ENCODE results near the gene SMAP2.

SMAP2 gene

DNA sequence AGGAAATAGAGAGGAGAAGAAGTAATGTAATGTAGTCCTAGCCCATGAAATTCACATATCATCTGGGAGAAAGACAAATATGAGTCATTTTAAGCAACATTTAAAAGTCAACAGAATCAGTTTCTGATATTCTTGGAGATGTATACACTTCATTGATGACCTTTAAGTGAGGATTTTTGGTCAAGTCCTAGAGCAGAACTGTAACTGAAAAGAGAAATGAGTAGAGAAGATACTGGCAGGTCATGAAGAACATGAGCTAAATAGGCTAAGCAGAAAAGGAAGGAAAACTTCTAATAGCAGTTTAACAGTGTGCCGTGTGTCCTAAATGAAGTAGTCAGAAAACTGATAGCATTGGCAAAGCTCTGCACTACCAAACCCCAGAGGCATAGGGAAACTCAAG lies 81.3 kb downstream of the SMAP2 start:
- TF ChIP-seq, protein P1, sequence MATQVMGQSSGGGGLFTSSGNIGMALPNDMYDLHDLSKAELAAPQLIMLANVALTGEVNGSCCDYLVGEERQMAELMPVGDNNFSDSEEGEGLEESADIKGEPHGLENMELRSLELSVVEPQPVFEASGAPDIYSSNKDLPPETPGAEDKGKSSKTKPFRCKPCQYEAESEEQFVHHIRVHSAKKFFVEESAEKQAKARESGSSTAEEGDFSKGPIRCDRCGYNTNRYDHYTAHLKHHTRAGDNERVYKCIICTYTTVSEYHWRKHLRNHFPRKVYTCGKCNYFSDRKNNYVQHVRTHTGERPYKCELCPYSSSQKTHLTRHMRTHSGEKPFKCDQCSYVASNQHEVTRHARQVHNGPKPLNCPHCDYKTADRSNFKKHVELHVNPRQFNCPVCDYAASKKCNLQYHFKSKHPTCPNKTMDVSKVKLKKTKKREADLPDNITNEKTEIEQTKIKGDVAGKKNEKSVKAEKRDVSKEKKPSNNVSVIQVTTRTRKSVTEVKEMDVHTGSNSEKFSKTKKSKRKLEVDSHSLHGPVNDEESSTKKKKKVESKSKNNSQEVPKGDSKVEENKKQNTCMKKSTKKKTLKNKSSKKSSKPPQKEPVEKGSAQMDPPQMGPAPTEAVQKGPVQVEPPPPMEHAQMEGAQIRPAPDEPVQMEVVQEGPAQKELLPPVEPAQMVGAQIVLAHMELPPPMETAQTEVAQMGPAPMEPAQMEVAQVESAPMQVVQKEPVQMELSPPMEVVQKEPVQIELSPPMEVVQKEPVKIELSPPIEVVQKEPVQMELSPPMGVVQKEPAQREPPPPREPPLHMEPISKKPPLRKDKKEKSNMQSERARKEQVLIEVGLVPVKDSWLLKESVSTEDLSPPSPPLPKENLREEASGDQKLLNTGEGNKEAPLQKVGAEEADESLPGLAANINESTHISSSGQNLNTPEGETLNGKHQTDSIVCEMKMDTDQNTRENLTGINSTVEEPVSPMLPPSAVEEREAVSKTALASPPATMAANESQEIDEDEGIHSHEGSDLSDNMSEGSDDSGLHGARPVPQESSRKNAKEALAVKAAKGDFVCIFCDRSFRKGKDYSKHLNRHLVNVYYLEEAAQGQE (IDR thresholded peaks at IDR 0.05; ENCODE audit: insufficient read depth in 1 of 2, low read depth in 2 of 2, low read length in 2 of 2): no peak
- TF ChIP-seq TAF1 (IDR thresholded peaks at IDR 0.05; ENCODE audit: borderline replicate concordance, insufficient read depth, low read length) (no peak), POLR2AphosphoS5 (IDR thresholded peaks at IDR 0.05; ENCODE audit: low read depth, low read length) (no peak), SIN3A (IDR thresholded peaks at IDR 0.05; ENCODE audit: borderline replicate concordance, insufficient read depth, low read length) (no peak), FOXP2 (optimal IDR thresholded peaks at IDR 0.05; ENCODE audit: borderline replicate concordance, extremely low read depth, extremely low read length, insufficient read depth) (no peak)

DNA sequence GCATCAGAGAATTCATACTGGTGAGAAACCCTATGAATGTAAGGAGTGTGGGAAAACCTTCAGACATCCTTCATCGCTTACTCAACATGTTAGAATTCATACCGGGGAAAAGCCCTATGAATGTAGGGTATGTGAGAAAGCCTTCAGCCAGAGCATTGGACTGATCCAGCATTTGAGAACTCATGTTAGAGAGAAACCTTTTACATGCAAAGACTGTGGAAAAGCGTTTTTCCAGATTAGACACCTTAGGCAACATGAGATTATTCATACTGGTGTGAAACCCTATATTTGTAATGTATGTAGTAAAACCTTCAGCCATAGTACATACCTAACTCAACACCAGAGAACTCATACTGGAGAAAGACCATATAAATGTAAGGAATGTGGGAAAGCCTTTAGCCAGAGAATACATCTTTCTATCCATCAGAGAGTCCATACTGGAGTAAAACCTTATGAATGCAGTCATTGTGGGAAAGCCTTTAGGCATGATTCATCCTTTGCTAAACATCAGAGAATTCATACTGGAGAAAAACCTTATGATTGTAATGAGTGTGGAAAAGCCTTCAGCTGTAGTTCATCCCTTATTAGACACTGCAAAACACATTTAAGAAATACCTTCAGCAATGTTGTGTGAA lies 89.5 kb downstream of the SMAP2 start:
- no peak for TF ChIP-seq TAF1 (IDR thresholded peaks at IDR 0.05; ENCODE audit: borderline replicate concordance, insufficient read depth, low read length)
- TF ChIP-seq FOXP2 (optimal IDR thresholded peaks at IDR 0.05; ENCODE audit: borderline replicate concordance, extremely low read depth, extremely low read length, insufficient read depth): no peak
- no peak for TF ChIP-seq POLR2AphosphoS5 (IDR thresholded peaks at IDR 0.05; ENCODE audit: low read depth, low read length)
- no peak for TF ChIP-seq SIN3A (IDR thresholded peaks at IDR 0.05; ENCODE audit: borderline replicate concordance, insufficient read depth, low read length)

DNA sequence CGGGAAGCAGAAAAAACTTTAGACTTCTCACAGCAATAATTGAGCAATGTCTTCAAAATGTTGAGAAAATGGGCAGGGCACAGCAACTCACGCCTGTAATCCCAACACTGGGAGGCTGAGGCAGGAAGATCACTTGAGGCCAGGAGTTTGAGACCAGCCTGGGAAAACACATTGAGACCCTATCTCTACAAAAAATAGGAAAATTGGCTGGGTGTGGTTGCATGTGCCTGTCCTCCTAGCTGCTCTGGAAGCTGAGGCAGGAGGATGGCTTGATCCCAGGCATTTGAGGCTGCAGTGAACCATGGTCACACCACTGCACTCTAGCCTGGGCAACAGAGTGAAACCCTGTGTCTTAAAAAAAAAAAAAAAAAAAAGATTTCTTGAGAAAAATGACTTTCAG lies 95.8 kb downstream of the SMAP2 start:
- no peak for TF ChIP-seq TAF1 (IDR thresholded peaks at IDR 0.05; ENCODE audit: borderline replicate concordance, insufficient read depth, low read length)
- TF ChIP-seq POLR2AphosphoS5 (IDR thresholded peaks at IDR 0.05; ENCODE audit: low read depth, low read length): no peak
- no peak for TF ChIP-seq SIN3A (IDR thresholded peaks at IDR 0.05; ENCODE audit: borderline replicate concordance, insufficient read depth, low read length)
- TF ChIP-seq, protein P1 (IDR thresholded peaks at IDR 0.05; ENCODE audit: insufficient read depth in 1 of 2, low read depth in 2 of 2, low read length in 2 of 2): no peak

Data from PFSK-1 (cell line).